Measurements from ENCODE around the gene FNDC7.

GRCh38 chr1:108703939-108704338 lies 8.8 kb upstream of the FNDC7 start:
- no peak for TF ChIP-seq CTCF (IDR thresholded peaks at IDR 0.05)
- no peak for TF ChIP-seq EZH2 (IDR thresholded peaks at IDR 0.05)
